Measurements from ENCODE around the gene PPM1L.
A peak's percentile ranks its signal among the peaks of the same experiment; 100 is the strongest.
"Not testable (repeated sequence)": the region's sequence is repeated elsewhere in the genome, so short reads cannot be mapped to it uniquely, and the experiment has no call there.

The PPM1L gene

GRCh38 chr3:160941885-160942494 is 186.0 kb downstream of the PPM1L start:
- peak; percentile 78 for DNase-seq

- DNase-seq: no peak
These were observed 188.0 kb downstream of the PPM1L start for GRCh38 chr3:160943996-160944395.

- DNase-seq: no peak
These were observed 189.3 kb downstream of the PPM1L start for GRCh38 chr3:160945336-160945735.

GRCh38 chr3:160948273-160948672 is 192.2 kb downstream of the PPM1L start:
- no peak for DNase-seq

DNA sequence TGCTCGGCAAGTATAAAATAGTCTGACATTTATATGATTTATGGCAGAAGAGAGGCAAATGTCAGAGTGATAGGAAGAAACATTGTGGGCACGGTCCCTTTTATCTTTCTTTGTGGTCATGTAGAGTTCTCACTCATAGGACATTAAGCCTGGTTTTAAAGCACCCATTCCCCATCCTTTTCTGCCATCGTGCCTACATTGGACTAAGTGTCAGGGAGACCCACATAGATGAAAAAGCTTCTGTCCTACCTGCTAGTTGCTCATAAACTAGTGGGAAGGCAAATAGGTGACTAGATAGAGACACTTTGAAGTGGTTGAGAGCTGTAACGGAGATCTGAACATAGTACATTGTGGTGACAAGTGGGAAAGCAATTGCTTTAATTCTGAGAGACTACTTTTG is 193.4 kb downstream of the PPM1L start:
- no peak for DNase-seq

- DNase-seq: no peak
These were observed 194.5 kb downstream of the PPM1L start for GRCh38 chr3:160950542-160950941.

- no peak for DNase-seq
These were observed 194.9 kb downstream of the PPM1L start for GRCh38 chr3:160950954-160951353.

GRCh38 chr3:160951642-160952487 is 195.8 kb downstream of the PPM1L start:
- DNase-seq: no peak

GRCh38 chr3:160953686-160954085 is 197.7 kb downstream of the PPM1L start:
- no peak for DNase-seq

DNA sequence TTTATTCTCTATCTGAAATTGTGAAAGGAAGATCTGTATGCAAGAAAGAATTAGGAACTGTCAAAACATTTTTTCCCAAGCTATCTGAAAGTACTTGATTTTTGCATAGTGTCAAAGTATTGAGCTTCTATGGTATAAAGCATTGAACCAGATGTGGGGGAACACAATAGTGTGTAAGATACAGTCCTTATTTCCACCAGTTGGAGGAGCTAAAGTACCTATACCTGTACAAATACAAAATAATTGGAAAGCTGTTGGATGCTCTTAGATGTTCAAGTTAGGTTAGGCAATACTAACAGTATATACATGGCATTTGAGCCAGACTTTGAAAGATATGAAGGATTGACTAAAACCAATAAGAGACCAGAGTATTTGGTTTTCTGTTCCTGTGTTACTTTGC is 200.8 kb downstream of the PPM1L start:
- no peak for DNase-seq

- no peak for DNase-seq
These were observed 204.5 kb downstream of the PPM1L start for GRCh38 chr3:160960568-160960967.

DNA sequence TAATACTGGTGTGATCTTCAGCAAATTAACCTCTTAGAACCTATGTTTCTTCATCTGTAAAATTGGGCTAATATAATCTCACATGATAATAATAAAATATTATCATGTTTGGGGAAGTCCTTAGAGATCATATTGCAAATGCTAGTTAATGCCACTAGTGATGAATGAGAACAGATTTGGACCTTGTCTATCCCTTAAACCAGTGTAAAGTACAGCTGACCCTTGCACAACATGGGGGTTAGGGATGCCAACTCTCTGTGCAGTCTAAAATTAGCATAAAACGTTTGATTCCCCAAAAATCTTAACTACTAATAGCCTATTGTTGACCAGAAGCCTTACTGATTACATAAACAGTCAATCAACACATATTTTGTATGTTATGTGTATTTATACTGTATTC is 207.9 kb downstream of the PPM1L start:
- DNase-seq: no peak

DNA sequence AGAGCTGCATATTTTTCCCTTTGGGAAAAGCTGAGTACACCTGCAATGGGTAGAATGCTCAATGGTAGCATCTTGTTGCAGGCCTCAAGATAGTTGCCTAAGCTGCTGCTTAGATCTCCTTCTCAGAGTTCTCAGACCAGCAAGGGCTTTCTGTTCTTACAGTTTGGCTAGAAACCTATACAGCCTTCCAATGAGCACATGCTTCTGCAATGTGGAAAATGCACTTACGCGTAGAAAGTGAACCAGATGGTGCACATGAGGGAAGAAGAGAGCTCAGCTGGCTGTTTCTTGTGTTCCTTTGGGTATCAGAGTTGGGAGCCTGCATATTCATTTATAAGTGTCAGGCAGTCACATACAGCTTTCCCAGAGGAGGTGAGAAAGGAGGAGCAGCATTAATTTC is 212.7 kb downstream of the PPM1L start:
- DNase-seq: no peak

GRCh38 chr3:160973067-160973809 is 217.2 kb downstream of the PPM1L start:
- DNase-seq: no peak

GRCh38 chr3:160977773-160978172 is 221.7 kb downstream of the PPM1L start:
- no peak for DNase-seq

- no peak for DNase-seq
These were observed 224.7 kb downstream of the PPM1L start for GRCh38 chr3:160980740-160981139.

DNA sequence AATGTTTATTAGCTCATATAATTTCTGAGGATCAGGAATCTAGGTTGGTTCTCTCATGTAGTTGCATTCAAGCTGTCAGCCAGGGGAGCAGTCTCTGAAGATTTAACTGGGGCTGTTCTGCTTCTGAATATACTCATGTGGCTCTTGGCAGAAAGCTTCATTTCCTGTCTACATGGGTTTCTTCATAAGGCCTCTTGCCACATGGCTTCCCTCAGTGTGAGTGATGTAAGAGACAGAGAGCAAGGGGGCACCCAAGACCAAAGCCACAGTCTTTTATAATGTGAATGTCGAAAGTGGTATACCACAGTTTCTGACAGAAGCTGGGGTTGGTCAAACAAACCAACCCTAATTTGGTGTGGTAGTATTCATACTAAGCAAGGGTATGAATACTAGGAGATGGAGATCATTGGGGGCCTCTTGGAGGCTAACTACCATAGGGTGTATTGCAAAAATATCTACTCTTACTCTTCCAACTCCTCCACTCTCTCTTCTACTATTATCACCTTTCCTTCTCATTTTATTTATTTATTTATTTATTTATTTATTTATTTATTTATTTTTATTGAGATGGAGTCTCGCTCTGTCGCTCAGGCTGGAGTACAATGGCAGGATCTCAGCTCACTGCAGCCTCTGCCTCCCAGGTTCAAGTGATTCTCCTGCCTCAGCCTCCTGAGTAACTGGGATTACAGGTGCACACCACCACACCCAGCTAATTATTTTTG is 225.3 kb downstream of the PPM1L start:
- DNase-seq: no peak

- no peak for DNase-seq
These were observed 226.5 kb downstream of the PPM1L start for GRCh38 chr3:160982491-160982890.

DNA sequence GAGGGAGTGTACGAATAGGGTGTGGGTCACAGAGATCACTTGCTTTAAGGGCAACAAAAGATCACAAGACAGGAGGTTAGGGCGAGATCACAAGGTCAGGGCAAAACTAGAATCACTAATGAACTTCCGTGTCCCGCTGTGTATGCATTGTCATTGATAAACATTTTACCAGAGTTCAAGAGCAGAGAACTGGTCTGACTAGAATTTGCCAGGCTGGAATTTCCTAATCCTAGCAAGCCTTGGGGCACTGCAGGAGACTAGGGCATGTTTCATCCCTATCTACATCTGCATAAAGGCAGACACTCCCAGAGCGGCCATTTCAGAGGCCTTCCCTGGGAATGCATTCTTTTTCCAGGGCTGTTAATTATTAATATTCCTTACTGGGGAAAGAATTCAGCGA is 227.9 kb downstream of the PPM1L start:
- DNase-seq: not testable (repeated sequence)

DNA sequence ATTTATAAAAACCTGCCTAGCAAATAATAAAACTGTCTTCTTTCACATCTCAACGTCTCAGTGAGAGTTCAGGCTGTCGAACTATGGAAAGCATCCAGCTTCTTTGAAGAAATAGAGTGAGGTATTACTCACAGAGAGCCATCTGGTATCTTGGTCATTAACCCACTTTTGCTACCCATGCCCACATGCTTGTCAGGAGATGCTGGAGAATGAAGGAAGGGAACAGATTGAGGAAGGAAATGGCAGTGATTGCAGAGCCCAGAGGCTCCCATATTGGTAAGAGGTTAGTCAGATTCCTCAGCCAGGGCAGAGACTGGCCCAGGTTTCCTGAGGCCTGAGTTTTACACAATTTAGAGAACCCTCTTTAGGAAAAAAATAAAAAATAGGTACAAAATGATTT is 230.0 kb downstream of the PPM1L start:
- DNase-seq: no peak

- DNase-seq: no peak
These were observed 232.2 kb downstream of the PPM1L start for GRCh38 chr3:160987982-160988964.

DNA sequence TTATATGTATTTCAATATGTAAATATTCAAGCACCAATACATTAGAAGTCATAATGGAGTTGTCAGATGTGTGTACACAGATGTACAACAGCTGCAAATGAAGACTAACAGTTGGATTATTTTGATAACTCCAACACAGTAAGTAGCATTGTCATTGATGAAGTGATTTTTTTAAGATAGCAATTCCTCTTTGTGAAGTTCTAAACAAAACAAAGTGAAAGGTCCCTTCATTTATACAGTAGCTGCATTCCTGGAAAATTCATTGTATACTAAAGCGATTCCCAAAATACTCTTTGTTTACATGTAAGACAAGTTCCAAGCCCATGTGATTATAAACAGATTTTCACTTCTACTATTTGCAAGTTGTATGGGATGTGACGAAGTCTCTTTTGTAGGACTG is 234.4 kb downstream of the PPM1L start:
- no peak for DNase-seq

Measured in stimulated activated CD4-positive, alpha-beta T cell treated with anti-CD3 and anti-CD28 coated beads, Interleukin-15, amount 100 ng/mL, for 24 hours (primary cell).